OCI-LY1 (cell line): ENCODE data around the gene CAMK2D.

ENCODE experiments used
- H2AFZ ChIP-seq: fragments of 200-600 bp; sonication (generic), shearing (Covaris generic); 2 replicates; pipeline ENCODE4 v1.6.0; 2014; ENCODE audit warnings: antibody characterized with exemption, mild to moderate bottlenecking, low read length
- H3F3A ChIP-seq: fragments of 200-600 bp; sonication (generic), shearing (Covaris generic); 2 replicates; pipeline ENCODE4 v1.6.0; 2014; ENCODE audit warnings: mild to moderate bottlenecking, antibody characterized with exemption, low read length, moderate library complexity; ENCODE audit not compliant: insufficient read depth
- H3K27ac ChIP-seq: fragments of 200-600 bp; sonication (generic); 2 replicates; pipeline ENCODE4 v1.5.1; 2014; ENCODE audit warnings: low read length, mixed run types, mild to moderate bottlenecking, low read depth; ENCODE audit not compliant: poor library complexity, severe bottlenecking
- H3K27me3 ChIP-seq: fragments of 200-600 bp; sonication (generic); 2 replicates; pipeline ENCODE4 v1.6.0; 2014; ENCODE audit warnings: antibody characterized with exemption, mild to moderate bottlenecking, low read length, moderate library complexity; ENCODE audit not compliant: insufficient read depth
- H3K36me3 ChIP-seq: fragments of 200-600 bp; sonication (generic); 2 replicates; pipeline ENCODE4 v1.6.1; 2014; ENCODE audit warnings: mild to moderate bottlenecking, antibody characterized with exemption, low read length, moderate library complexity, mixed read lengths; ENCODE audit not compliant: insufficient read depth
- H3K4me1 ChIP-seq: fragments of 200-600 bp; sonication (generic); 2 replicates; pipeline ENCODE4 v1.5.1; 2014; ENCODE audit warnings: mild to moderate bottlenecking, low read length, moderate library complexity; ENCODE audit not compliant: insufficient read depth, severe bottlenecking
- H3K4me2 ChIP-seq: fragments of 200-600 bp; sonication (generic), shearing (Covaris generic); 2 replicates; pipeline ENCODE4 v1.6.1; 2014; ENCODE audit warnings: low read length
- H3K4me3 ChIP-seq: fragments of 200-600 bp; sonication (generic); 2 replicates; pipeline ENCODE4 v1.5.1; 2014; ENCODE audit warnings: low read length, low read depth, mild to moderate bottlenecking, mixed read lengths; ENCODE audit not compliant: poor library complexity, severe bottlenecking
- H3K79me2 ChIP-seq: fragments of 200-600 bp; shearing (Covaris generic); 2 replicates; pipeline ENCODE4 v1.6.1; 2016; ENCODE audit warnings: mixed run types, low read length, mixed read lengths; ENCODE audit not compliant: insufficient read depth
- H3K9ac ChIP-seq: fragments of 200-600 bp; sonication (generic), shearing (Covaris generic); 2 replicates; pipeline ENCODE4 v1.6.1; 2014; ENCODE audit warnings: mild to moderate bottlenecking, low read length, mixed read lengths
- H3K9me2 ChIP-seq: fragments of 200-600 bp; sonication (generic), shearing (Covaris generic); 2 replicates; pipeline ENCODE4 v1.6.1; 2014; ENCODE audit warnings: low read depth, mild to moderate bottlenecking, low read length, mixed read lengths
- H3K9me3 ChIP-seq: fragments of 200-600 bp; shearing (Covaris generic); 2 replicates; pipeline ENCODE4 v1.6.1; 2014; ENCODE audit warnings: low read length, mixed read lengths
- H4K20me1 ChIP-seq: fragments of 200-600 bp; sonication (generic), shearing (Covaris generic); 2 replicates; pipeline ENCODE4 v1.6.0; 2016; ENCODE audit warnings: mild to moderate bottlenecking, low read length; ENCODE audit not compliant: insufficient read depth
- CTCF ChIP-seq: fragments of 200-600 bp; sonication (generic), shearing (Covaris generic); IDR thresholded peaks from 2 replicates; pipeline ENCODE4 v1.5.1; 2017; ENCODE audit warnings: mild to moderate bottlenecking, antibody characterized with exemption, low read length, moderate library complexity, mixed read lengths
- EZH2 ChIP-seq: fragments of 200-600 bp; sonication (generic), shearing (Covaris generic); IDR thresholded peaks from 2 replicates; pipeline ENCODE4 v1.8.0; 2017; ENCODE audit warnings: borderline replicate concordance, mixed run types, mild to moderate bottlenecking, antibody characterized with exemption, low read length, moderate library complexity, mixed read lengths

CAMK2D gene

DNA sequence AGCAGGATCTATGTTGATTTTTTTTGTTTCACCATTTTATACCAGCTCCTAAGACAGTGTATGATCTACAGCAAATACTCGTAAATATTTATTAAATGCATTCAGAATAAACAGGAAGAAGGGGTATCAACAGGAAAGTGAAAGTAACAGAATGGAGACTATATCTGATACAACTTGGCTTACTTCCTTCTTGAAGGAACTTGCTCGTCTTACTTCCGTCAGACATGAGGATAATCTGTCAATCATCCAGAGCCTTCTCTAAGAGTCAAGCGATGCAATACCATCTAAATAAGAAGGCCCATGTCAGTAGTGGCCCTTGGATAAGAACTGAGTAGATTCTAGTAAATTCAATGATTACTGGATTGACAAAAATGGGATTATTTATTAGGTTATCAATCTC is 84.2 kb downstream of the CAMK2D start:
- Histone ChIP-seq H4K20me1 (no peaks in the 10 kb centered on the region), H3K27ac (peak overlapping the region; percentile 16), H3K4me2 (0 out of 2 replicates have a peak overlapping the region, but pooled peaks have one; percentile 2), H3K79me2 (peaks cover 40% of the 10 kb centered on the region), H3K9ac (no peak overlapping the region), H3K36me3 (peaks cover 70% of the 10 kb centered on the region), H3F3A (no peaks in the 10 kb centered on the region), H3K4me3 (no peak overlapping the region), H3K27me3 (no peaks in the 10 kb centered on the region), H3K9me2 (no peaks in the 10 kb centered on the region), H3K9me3 (0 out of 2 replicates have a peak, but pooled peaks cover 2% of the 10 kb centered on the region), H2AFZ (no peak overlapping the region), H3K4me1 (peaks cover 63% of the 10 kb centered on the region)
- TF ChIP-seq EZH2 (no peak), CTCF (no peak)

DNA sequence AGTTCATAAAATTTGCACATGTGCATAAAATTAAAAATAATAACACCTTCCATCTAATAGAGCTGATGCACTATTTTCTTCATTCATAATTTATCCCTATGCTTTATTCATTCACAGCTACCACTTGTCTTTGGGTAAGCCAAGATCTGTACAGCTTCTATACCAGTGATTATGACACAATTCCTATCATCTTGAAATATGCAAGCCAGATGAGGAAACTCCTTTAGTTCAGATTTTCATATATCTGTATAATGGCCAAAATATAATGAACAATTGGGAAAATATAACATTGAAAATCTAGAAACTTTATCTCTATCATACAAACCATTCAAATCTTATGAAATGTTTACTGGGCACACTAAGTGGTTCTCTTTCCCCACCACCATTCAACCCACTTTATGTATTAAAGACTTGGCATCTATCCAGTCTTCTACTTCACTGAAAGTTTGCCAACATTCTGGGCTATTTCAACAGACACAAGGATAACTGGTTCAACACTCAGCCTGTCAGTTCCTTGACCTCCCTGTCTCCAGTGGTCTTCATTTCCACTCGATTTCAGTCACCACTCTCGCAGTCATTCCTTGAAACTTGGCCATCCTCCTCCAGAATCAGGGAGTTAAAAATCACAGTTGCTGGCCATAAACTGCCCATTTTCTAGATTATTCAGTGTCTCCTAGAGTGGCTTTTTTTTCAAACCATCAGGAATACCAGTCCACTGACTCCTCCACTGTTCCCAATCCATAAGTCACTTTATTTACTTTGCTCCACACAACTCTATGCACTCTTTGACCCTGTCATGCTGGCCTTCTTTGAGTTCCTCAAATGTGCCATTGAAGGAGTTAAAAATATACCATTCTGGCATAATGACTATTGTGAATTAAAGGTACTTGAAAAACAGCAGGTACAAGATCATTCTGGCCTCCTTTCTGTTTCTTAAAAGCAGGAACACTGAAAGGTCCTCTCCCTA is 85.5 kb downstream of the CAMK2D start:
- Histone ChIP-seq H3K27me3 (no peaks in the 10 kb centered on the region), H2AFZ (no peak overlapping the region), H3K9ac (no peak overlapping the region), H4K20me1 (no peaks in the 10 kb centered on the region), H3K79me2 (peaks cover 44% of the 10 kb centered on the region), H3K9me3 (no peaks in the 10 kb centered on the region), H3K9me2 (no peaks in the 10 kb centered on the region), H3F3A (no peaks in the 10 kb centered on the region), H3K4me3 (no peak overlapping the region), H3K27ac (no peak overlapping the region), H3K4me2 (no peak overlapping the region), H3K4me1 (peaks cover 63% of the 10 kb centered on the region), H3K36me3 (peaks cover 63% of the 10 kb centered on the region)
- no peak for TF ChIP-seq CTCF
- no peak for TF ChIP-seq EZH2

DNA sequence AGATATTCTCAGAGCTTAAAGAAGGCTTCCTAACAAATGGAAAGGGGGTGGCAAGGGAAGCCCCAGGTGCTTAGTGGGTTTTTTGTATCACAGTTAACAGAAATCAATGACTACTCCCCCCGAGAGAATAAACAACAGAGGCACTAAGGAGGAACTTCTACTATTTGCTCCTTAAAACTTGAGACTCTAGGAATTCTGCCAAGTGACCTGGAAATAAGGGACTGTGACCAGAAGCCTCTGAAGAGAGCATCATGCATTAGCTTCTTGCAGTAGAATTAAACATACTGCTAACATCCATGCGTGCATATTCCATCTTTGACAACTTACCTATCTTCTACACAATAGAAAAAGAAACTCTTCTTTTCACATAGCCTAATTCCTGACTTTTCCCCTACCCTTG is 86.8 kb downstream of the CAMK2D start:
- TF ChIP-seq EZH2 (no peak), CTCF (no peak)
- Histone ChIP-seq H3K79me2 (peaks cover 43% of the 10 kb centered on the region), H3K9ac (no peak overlapping the region), H3K4me3 (no peak overlapping the region), H3F3A (no peaks in the 10 kb centered on the region), H3K4me1 (peaks cover 63% of the 10 kb centered on the region), H3K9me3 (no peaks in the 10 kb centered on the region), H3K4me2 (no peak overlapping the region), H3K27me3 (no peaks in the 10 kb centered on the region), H4K20me1 (no peaks in the 10 kb centered on the region), H2AFZ (no peak overlapping the region), H3K9me2 (no peaks in the 10 kb centered on the region), H3K27ac (peak overlapping the region; percentile 36), H3K36me3 (peaks cover 53% of the 10 kb centered on the region)
